HG03196 (cell line): ENCODE measurements around the gene THAP8.
A peak's percentile ranks its signal among the peaks of the same experiment; 100 is the strongest.

Experiments
- ATAC-seq: cut with Tn5 transposase; IDR thresholded peaks from one replicate; pipeline ENCODE4 v1.9.1; 2021; ENCODE audit not compliant: unreplicated experiment

Gene THAP8

DNA sequence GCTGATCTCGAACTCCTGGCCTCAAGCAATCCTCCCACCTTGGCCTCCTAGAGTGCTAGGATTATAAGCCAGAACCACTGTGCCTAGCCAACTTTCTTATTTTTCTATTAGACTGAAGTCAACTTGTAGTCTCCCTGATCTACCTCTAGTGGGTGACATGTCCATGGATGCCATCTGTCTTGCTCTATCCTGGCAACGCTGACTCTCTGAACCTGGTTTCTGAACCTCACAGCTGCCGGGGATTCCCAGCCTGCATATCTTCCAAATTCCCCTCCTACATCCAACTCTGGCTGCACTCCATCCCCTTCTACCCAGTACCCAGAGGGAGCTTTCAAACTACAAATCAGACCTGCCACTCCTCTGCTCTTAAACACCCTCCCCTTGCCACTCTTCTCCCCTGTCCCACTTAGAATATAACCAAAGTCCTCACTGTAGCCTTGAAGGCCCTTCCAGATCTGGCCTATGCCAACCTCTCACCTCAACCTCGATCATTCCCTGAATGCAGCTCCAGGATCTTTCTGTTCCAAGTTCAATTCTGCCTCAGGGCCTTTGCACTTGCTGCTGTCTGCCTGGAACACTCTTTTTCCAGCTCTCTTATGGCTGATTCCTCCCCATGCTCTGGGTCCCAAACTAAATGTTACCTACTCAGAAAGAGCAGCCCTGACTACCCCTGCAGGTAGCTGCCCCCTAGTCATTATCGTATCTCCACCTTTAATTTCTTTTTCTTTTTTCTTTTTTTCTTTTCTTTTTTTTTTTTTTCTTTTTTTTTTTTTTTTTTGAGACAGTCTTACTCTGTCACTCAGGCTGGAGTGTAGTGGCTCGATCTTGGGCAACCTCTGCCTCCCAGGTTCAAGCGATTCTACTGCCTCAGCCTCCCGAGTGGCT, 23.6 kb downstream of the THAP8 start:
- ATAC-seq, result no peak

DNA sequence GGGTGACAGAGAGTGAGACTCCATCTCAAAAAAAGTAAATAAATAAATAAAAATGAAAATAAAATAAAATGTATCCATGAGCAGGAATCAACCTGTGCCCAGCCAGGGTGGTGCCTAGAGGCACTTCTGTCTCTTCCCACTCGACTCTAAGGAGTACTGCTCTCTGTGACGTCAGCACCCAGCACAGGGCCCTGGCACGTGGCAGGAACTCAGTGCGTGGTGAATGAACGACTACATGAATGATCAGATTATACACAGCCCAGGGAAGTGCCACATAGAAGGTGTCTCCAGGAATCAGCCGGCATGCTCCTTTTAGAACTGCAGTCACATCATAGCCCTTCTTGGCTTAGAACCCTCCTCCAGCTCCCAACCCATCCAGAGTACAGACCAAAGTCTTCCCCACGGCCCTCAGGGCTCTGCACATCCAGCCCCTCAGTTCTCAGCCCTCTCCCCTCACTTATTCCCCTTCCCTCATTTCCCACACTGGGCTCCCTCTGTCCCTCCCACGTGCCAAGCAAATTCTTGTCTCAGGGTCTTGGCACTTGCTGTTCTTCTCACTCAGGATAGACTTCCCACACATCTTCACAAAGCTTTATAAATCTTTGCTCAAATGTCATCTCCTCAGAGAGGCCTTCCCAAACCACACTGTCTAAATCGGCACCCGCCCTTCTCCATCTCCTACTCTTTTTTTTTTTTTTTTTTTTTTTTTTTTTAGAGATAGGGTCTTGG, 25.6 kb downstream of the THAP8 start:
- ATAC-seq, result no peak

DNA sequence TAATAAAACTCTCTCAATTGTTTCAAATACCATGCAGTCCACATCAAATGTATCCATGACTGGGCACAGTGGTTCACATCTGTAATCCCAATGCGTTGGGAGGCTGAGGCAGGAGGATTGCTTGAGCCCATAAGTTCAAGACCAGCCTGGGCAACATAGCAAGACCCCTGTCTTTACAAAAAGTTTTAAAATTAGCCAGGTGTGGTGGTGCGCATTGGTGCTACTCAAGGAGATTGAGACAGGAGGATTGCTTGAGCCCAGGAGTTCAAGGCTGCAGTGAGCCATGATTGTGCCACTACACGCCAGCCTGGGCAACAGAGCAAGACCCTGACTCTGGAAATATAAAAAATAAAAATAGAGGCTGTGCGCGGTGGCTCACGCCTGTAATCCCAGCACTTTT, 26.4 kb downstream of the THAP8 start:
- ATAC-seq, result no peak

DNA sequence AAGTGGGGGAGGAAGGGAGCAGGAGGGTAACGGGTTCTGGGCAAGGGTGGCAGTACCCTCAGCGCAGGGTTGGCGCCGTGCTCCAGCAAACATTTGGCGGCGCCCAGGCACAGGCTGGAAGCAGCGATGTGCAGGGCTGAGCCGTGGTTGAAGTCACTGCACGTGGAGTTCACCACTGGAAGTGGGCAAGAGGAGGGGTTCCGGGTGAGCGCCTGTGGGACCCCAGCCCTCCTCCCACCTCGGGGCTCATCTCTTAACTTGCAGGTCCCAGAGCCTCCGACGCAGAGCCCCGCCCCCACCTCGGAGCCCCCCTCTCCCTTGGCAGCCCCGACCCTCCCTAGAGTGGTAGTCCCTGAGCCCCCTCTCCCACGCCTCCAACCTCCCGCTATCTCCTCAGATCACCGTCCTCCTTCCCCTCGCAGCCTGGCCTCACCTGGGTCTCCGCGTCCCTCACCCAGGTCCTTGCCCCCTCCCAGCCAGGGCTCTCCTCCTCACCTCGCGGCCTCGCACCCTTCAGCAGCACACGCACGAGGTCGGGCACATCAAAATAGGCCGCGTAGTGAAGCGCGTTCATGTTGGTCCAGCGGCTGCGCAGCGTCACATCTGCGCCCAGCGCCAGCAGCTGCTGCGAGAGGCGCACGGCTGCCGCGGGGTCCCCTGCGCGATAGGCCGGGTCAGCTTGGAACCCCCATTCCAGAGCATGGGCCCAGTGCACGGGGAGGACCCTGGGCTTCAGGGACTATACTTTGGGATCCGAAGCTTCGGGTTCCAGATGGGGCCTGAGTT, 27.8 kb downstream of the THAP8 start:
- ATAC-seq, result no peak

DNA sequence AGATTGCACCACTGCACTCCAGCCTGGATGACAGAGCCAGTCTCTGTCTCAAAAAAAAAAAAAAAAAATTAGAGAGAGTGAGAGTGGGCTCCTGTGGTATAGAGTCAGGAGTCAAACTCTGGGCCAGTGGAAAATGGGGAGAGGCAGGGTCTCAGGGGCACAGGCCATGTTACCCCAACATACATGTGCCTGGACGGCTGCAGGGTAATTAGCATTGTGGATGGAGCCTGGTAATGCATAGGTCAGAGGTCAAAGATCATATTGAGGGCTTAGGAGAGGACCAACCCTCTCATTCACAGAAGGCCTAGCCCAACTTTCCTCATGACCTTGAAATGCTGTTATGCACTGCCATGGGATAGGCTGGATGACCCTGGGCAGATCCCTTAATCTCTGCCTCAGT, 28.5 kb downstream of the THAP8 start:
- ATAC-seq, result no peak

DNA sequence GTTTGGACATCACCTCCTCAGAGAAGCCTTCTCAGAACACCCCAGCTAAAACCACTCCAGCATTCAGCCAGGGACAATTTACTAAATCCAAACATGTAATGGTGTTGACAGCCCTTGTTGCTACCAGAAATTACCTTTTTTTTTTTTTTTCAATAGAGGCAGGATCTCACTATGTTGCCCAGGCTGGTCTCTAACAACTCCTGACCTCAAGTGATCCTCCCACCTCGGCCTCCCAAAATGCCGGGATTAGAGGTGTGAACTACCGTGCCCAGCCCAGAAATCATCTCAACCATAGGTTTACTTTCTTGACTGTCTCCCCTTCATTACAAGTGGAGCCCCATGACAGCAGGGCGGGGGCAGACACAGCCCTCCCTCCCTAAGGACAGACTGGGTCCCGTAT, 30.7 kb downstream of the THAP8 start:
- no peak for ATAC-seq

DNA sequence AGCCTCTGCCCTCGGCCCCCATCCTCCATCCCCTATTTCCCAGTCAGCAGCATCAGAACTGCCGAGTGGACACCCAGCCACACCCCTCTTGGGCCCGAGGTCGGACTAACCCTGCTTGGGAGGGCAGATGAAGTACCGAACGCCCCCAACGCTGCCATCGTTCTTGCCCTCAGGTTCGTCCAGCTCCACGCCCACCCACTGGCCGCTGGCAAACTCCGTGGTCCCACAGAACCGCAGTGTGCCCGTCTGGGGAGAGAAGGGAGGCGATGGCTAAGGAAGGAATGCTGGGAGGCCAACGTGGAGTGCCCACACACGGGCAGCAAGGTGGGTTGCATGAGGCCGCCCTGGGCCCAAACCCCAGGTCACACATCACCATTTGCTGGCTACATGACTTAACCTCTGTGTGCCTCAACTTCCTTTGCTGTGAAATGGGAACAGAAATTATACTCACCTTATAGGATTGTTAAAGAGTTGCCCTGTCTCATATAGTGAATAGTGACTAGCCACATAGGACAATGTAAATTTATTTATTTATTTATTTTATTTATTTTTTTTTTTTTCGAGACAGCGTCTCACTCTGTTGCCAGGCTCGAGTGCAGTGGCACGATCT, 34.9 kb downstream of the THAP8 start:
- ATAC-seq, result no peak

DNA sequence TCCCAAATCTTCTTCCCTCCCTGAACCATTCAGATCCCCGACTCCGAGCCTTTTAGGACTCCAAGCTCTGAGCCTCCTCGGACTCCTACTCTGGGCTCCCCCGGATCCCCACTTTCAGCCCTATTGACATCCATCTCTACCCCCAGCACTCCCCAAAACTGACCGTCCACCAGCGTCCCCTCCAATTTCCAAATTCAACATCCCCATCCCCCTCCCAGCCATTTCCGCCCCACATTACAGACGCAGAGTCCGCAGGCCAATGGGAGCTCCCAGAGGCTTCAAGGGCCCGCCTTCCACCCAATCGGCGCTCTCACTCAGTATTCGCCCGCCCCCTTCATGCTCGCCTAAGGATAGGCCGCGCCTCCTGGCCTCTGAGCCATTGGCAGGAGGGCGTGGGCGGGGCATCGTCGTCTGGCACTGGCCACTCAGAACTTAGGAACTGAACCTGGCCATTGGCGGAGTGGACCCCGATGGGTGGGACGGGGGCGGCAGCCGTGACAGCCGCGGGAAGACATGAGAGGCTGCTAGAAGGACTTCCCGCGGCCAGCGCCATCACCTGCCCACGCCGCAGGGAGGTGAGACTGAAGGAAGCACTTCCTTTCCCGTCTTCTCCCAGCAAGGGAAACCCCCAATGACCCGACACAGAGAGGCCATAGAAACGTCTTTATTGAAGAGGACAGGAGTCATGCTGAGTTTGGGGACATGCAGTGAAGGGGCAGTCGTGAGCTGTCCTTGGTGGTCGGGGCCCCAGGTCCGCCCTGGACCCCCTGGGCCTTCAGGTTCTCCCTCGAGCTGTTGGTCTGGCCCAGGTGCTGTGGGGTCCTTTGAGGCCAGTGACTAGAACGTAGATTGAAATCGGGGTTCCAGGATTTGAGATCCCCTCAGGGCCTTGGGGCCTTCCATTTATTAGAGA, 39.8 kb downstream of the THAP8 start, which contains the start of gene ALKBH6:
ALKBH6 (minus strand) TSS at position 202 of the 913 bp plus-strand sequence. CDS start 816 bp downstream, outside the sequence.
- ATAC-seq, result peak; percentile 92

DNA sequence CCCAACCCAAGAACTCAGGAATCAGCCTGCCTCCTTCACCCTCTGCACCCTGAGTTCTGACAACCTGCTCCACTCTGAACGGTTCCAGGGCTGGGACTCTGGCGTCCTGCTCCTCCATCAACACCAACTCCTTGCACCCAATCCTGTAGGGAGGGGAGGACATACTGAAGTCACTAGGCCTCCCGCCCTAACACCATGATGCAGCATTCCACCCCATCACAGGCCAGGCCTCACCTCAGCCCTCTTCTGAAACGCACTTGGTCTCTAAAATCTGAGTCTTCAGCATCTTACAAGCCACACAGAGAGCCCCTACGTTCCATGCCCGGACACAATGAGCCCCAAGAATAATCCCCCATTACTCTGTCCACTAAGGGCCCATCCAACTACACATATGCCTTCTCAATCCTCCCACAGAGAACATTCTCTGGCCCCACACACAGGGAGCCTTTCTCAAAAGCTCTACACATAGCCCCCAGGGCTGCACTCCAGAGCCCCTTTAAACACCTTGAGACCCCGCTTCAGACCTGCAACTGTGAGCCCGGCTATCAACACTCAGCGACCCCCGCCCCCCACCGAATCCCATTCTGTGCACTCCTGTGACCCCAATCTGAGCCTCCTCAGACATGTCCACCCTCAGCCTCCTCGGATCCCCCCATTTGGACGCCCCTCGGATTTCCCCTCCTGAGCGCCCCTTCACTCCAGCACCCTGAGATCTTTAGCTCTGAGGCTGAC, 40.6 kb downstream of the THAP8 start:
- ATAC-seq, result no peak

DNA sequence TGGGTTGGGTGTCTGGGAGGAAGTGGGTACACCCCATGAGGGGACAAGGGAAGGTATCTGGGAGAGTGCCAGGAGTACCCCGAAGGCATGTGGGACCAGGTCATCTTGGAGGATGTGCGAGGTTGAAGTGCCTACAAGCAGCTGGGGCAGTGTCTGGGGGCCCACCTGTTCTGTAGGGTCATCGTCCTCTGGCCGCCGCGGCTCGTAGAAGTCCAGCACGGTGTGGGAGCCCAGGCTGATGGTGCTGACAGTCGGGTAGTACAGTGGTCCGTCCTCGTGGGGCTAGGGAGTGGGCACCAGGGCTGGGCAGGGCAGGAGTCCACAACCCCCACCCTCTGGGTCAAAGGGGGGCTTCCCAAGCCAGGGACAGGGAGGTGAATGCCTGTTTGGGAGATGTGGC, 43.7 kb downstream of the THAP8 start:
- no peak for ATAC-seq

DNA sequence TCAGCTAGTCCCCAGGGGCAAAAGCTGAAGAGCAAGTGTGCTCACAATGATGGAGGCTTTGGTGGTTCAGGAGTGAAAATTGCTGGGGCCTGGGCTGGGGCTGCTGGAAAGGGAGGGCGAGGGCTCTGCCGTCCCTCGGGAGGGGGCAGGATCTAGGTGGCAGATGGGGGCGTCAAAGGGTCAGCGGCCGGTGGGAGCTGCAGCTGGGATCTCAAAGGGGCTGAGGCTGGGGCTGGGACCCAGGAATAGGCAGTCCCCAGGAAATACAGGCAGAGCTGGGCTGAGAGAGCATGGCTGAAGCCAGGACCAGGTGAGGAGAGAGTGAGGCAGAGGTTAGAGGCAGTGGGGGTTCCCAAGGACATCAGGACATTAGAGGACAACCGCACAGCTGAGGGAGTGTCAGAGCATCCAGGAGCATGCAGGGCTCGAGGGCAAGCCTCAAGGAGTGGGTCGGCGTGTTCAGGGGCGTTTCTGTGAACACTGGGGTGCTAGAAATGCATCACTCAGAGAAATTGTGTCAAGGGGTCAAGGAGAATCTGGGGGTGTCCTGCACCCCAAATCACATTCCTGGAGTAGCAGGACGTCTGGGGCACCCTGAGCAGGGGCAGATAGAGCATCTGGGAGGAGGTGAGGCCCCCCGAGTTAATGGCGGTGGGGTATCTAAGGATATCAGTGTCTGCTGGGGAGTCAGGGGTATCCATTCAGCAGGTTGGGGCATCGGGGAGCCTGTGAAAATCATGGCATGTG, 44.3 kb downstream of the THAP8 start:
- ATAC-seq, result no peak

DNA sequence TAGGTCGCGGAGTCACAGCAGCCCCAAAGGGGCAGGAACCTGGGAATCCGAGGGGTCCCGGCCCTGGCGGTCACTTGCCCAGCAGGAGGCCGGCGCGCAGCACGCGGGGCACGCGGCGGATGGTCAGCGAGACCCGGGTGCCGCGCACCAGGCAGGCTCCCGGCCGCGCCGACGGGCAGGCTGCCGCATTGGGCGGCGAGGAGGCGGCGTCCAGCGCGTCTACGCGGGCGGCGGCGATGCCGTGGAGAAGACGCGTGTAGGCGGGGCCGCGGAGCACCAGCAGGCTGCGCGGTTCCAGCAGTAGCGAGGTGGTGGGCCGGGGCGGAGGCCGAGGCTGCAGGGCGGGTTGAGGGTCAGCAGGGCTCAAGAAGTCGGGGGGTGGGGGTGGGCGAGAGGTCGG, 44.9 kb downstream of the THAP8 start:
- no peak for ATAC-seq

DNA sequence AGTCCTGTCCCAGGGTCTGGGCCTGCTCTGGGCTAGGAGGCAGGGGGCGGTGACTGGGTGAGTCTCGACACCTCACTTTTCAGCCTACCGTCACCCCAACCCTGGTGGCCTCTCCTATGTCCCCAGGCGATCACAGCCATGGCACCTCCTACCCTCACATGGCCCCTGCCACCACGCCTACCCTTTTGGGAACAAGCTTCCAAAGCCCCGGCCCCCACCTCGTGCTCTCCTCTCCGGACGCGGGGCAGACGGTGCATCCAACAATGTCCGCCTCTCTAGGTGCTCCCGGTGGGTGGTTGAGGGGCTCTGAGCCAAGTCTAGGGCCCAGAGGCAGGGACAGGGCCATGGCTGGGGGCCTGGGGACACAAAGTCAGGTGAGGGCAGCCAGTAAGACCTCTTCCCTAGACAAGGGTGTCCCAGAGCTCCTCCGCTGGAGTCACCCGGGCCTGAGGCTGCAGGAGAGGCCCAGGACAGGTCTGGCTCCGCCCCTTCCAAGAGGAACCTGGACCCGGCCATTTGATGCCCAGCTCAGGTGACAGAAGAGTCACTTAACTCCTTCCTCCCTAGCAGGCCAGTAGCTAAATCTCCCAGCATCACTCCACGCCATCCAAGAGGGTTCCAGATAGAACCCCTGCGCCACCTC, 45.6 kb downstream of the THAP8 start, which contains the start of gene SYNE4:
SYNE4 (minus strand) TSS at position 478 of the 643 bp plus-strand sequence; CDS start at position 346, 132 bp downstream.
- ATAC-seq, result no peak

DNA sequence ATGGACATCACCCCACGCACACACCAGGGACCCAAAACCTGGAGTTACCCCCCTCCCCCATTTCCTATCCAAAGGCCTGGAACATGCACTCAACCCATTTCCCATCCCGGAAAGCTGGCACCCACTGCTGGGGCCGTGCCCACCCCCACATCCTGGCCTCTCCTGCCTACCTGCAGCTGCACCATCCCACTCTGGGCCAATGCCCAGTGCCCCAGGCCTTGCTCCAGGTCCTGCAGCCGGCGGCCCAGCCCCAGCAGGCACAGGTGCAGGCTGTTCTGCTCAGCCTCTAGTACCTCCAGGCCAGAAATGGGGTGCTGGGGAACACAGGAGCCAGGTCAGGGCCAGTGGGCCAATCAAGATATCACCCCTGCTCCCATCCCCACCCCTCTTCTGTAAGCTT, 47.1 kb downstream of the THAP8 start:
- ATAC-seq, result no peak

DNA sequence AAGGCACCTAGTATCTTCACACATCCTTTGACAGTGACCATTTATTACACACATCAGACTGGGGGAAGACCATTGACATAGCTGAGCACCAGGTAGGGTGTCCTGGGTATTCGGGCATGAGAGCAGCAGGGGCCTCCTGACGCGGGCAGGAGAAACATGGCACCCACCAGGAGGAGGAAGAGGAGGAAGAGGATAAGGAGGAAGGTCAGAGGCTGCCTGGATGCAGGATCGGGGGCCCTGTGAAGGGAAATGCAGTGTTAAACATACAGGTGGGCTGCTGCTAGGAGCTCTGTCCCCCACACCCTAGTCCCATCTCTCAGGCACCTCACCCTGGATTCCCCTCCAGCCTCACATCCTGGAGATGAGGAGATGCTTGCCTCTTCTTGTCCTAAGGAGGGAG, 50.8 kb downstream of the THAP8 start:
- ATAC-seq, result no peak

DNA sequence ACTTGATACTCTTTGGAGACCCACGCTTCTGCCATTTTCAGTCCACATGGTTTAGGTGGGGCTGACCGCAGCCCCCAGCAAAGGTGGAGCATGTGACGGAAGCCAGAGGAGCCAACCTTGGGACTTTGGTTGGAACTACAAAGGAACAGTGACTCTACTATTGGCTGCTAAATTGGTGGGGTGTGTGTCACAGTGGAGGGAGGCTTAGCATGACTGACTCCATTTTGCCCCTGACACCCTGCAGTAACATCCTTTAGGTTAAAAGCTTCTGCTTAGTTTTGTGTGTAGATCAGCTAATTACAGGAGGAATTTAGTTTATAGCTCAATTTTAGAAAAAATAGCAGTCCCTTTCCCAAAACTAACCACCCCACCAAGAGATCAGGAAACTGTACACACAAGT, 52.5 kb downstream of the THAP8 start:
- no peak for ATAC-seq

DNA sequence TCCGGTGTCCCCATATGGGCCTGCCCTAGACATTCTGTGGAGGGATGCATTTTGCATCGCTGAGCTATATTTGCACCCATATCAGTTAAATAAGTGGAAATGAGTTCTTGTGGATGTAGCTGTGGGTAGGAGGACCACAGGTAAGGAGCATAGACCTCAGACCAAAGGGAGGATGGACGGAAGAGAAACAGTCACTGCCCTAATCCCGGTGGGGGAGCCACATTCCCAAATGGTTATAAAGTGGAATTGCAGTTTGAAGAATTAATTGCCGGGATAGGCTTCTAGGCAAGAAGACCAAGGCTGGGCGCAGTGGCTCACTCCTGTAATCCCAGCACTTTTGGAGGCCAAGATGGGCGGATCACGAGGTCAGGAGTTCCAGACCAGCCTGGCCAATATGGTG, 57.3 kb downstream of the THAP8 start:
- no peak for ATAC-seq
